ENCODE results near the gene RNF121.
"Not testable (repeated sequence)": the region's sequence is repeated elsewhere in the genome, so short reads cannot be mapped to it uniquely, and the experiment has no call there.

Gene RNF121

GRCh38 chr11:71928737-71929443 is at the start of gene RNF121:
RNF121 (plus strand) TSS chr11:71929046; CDS start chr11:71929062, 16 bp downstream.
- peak; percentile 84 to 99 (median 94) for DNase-seq

- DNase-seq: not testable (repeated sequence)
These were observed 43.0 kb upstream of the RNF121 start for GRCh38 chr11:71885806-71886205.

- not testable (repeated sequence) for DNase-seq
These were observed 40.4 kb upstream of the RNF121 start for GRCh38 chr11:71888335-71889010.

- DNase-seq: not testable (repeated sequence)
These were observed 39.5 kb upstream of the RNF121 start for GRCh38 chr11:71889181-71889872.

- DNase-seq: no peak
These were observed 32.9 kb upstream of the RNF121 start for GRCh38 chr11:71895961-71896360.

- DNase-seq: not testable (repeated sequence)
These were observed 27.7 kb upstream of the RNF121 start for GRCh38 chr11:71901137-71901536.

GRCh38 chr11:71908218-71908617 is 20.6 kb upstream of the RNF121 start:
- no peak for DNase-seq

GRCh38 chr11:71910775-71911174 is 18.1 kb upstream of the RNF121 start:
- not testable (repeated sequence) for DNase-seq

- DNase-seq: not testable (repeated sequence)
These were observed 17.4 kb upstream of the RNF121 start for GRCh38 chr11:71911321-71911985.

GRCh38 chr11:71911986-71912340 is 16.9 kb upstream of the RNF121 start:
- not testable (repeated sequence) for DNase-seq

GRCh38 chr11:71913756-71914526 is 14.9 kb upstream of the RNF121 start:
- DNase-seq: no peak

GRCh38 chr11:71914617-71915189 is 14.1 kb upstream of the RNF121 start:
- no peak for DNase-seq

- no peak for DNase-seq
These were observed 11.2 kb upstream of the RNF121 start for GRCh38 chr11:71917646-71918140.

GRCh38 chr11:71927820-71928736 is 768 bp upstream of the RNF121 start, which contains the start of gene XNDC1N:
XNDC1N (minus strand) TSS chr11:71928594; CDS start chr11:71923353, 5,241 bp downstream.
- DNase-seq: peak in 13 of 14 donors; percentile 84 to 97 (median 90)

- no peak for DNase-seq
These were observed 645 bp downstream of the RNF121 start for GRCh38 chr11:71929491-71929890.

GRCh38 chr11:71930556-71931244 is 1.9 kb downstream of the RNF121 start:
- DNase-seq: no peak

- no peak for DNase-seq
These were observed 2.4 kb downstream of the RNF121 start for GRCh38 chr11:71931245-71931602.

GRCh38 chr11:71933141-71933933 is 4.5 kb downstream of the RNF121 start:
- no peak for DNase-seq

GRCh38 chr11:71934213-71934612 is 5.4 kb downstream of the RNF121 start:
- no peak for DNase-seq
